ENCODE measurements around the gene NBR1.
"Not testable (repeated sequence)": the region's sequence is repeated elsewhere in the genome, so short reads cannot be mapped to it uniquely, and the experiment has no call there.

Gene NBR1

DNA sequence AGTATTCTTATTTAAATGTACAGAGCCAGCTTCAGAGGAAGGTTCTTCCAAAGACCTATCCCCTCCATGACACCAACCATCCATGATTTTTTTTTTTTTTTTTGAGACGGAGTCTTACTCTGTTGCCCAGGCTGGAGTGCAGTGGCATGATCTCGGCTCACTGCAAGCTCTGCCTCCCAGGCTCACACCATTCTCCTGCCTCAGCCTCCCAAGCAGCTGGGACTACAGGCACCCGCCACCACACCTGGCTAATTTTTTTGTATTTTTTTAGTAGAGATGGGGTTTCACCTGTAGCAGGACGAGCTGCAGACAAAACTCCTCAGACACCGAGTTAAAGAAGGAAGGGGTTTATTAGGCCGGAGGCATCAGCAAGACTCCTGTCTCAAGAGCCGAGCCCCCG is 11.1 kb upstream of the NBR1 start:
- not testable (repeated sequence) for DNase-seq

GRCh38 chr17:43165971-43166370 is 5.0 kb upstream of the NBR1 start:
- not testable (repeated sequence) for DNase-seq

GRCh38 chr17:43169561-43170139 is 1.4 kb upstream of the NBR1 start:
- DNase-seq, result peak in 2 of 3 experiments; percentile 65 to 71

DNA sequence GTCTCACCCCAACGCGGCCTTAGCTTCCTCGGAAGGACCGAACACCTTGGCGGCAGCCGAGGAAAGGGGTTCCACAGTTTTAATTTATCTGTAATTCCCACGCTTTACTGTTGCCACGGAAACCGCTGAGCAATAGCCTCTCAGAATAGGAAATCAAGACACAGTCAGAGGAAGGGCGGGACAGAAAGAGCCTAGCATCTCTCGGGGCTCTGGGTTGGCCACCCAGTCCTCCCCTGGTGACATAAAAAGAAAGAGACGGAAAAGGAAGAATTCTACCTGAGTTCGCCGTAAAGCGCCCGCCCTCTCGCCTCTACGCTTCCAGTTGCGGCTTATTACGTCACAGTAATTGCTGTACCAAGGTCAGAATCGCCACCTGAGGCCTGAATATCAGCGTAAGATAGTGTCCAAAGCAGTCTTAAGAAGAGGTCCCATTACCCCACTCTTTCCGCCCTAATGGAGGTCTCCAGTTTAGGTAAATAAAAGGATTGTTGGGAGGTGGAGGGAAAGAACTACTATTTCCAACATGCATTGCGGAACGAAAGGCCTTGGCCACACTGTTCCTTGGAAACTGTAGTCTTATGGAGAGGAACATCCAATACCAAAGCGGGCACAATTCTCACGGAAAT is 761 bp upstream of the NBR1 start:
- DNase-seq, result peak; percentile 93 to 98 (median 93)

GRCh38 chr17:43171586-43172487 is 823 bp downstream of the NBR1 start:
- DNase-seq, result peak in 2 of 3 experiments; percentile 17 to 56

- no peak for DNase-seq
Observed at GRCh38 chr17:43175213-43176118, 4.5 kb downstream of the NBR1 start.

GRCh38 chr17:43176119-43176570 is 5.1 kb downstream of the NBR1 start:
- no peak for DNase-seq

GRCh38 chr17:43183921-43184320 is 12.9 kb downstream of the NBR1 start:
- DNase-seq, result no peak

GRCh38 chr17:43186656-43187055 is 15.6 kb downstream of the NBR1 start:
- not testable (repeated sequence) for DNase-seq

DNA sequence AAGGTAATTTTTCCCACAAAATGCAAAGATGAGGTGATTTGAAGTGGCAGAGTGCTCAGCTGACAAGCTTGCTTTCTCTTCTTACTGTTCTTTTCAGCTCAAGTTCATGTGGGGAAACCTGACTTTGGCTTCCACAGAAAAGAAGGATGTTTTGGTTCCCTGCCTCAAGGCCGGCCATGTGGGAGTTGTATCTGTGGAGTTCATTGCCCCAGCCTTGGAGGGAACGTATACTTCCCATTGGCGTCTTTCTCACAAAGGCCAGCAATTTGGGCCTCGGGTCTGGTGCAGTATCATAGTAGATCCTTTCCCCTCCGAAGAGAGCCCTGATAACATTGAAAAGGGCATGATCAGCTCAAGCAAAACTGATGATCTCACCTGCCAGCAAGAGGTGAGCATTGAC is 22.2 kb downstream of the NBR1 start:
- DNase-seq, result no peak

GRCh38 chr17:43199633-43200032 is 28.6 kb downstream of the NBR1 start:
- DNase-seq, result no peak

GRCh38 chr17:43200127-43200526 is 29.1 kb downstream of the NBR1 start:
- DNase-seq, result no peak

- not testable (repeated sequence) for DNase-seq
Observed at GRCh38 chr17:43203013-43203412, 32.0 kb downstream of the NBR1 start.

GRCh38 chr17:43210576-43210975 is 39.6 kb downstream of the NBR1 start:
- DNase-seq, result no peak

DNA sequence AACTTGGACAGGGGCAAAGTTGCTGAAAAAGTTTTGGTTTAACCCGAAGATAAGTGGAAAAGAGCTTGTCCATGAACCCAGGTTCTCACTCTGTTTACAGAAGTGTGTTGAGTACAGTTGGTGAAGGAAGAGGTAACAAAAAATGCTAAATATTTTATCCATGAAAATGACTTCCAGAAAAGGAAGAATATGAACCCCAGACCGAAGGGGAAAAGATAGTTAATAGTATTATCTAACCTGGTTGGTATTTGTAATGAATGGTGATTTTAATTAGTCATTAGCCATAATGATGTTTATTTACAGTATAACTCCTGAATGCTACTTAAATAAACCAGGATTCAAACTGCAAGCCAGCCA is 40.1 kb downstream of the NBR1 start:
- DNase-seq, result no peak

GRCh38 chr17:43211480-43212402 is 40.7 kb downstream of the NBR1 start, which contains the start of gene TMEM106A:
TMEM106A (plus strand) TSS chr17:43211875; CDS start chr17:43213042, 1,167 bp downstream.
- DNase-seq, result peak in 1 of 3 experiments; percentile 61

- DNase-seq, result no peak
Observed at GRCh38 chr17:43212641-43213490, 41.9 kb downstream of the NBR1 start.

GRCh38 chr17:43213545-43213944 is 42.5 kb downstream of the NBR1 start:
- DNase-seq, result no peak

DNA sequence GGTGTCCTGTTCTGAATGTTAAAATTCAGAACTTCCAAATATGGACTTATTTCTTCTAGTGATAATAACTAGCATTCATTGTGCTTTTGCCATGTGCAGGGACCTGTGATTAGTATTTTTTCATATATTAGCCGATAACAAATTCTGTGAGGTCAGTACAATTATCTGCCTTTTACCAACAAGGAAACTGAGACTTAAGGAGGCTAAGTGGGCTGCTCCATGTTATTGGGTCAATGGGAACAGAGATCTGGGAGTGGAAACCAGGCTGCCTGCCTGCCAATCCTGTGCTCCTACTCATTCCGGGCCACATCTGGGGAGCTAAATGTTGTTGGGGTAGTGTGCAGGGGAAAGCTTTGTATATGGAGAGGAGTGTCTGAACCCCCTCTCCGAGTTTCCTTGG is 44.3 kb downstream of the NBR1 start:
- DNase-seq, result no peak

GRCh38 chr17:43216369-43216761 is 45.4 kb downstream of the NBR1 start:
- no peak for DNase-seq
